B cell (primary cell): ENCODE data around the gene SERGEF. TPM values are rescaled to one million over a fixed set of nuclear protein-coding genes. Genes with fewer than 3 reads are reported as not detected.

Experiments
- ATAC-seq: fragments of 200-7000 bp; cut with Tn5 transposase; one replicate; pipeline ENCODE4 v1.10.0; 2021; ENCODE audit warnings: low read depth, mild to moderate bottlenecking, moderate number of reproducible peaks, moderate library complexity
- CTCF ChIA-PET: fragments of 350-600 bp; sonication (Branson Sonifier 250); formaldehyde crosslinking; loops from one replicate; lab custom pipeline; 2021; ENCODE audit warnings: antibody characterized with exemption, inconsistent platforms; lab: Charles Lee
- POLR2A ChIA-PET: fragments of 350-600 bp; sonication (Branson Sonifier 250); formaldehyde crosslinking; loops from one replicate; lab custom pipeline; 2021; ENCODE audit warnings: antibody characterized with exemption; lab: Charles Lee
- DNase-seq: peaks from one replicate; pipeline ENCODE4 v3.0.0; 2013
- H2AFZ ChIP-seq: 2 replicates; pipeline ENCODE4 v1.6.1; 2012; ENCODE audit warnings: mild to moderate bottlenecking, low read depth, low read length; ENCODE audit not compliant: insufficient read depth, poor library complexity, severe bottlenecking
- H3K27ac ChIP-seq, 2 donors: 1 replicate in 1 of 2; 2 replicates in 1 of 2; pipeline ENCODE4 v1.5.1; 2012 to 2013; ENCODE audit warnings: low read length in 2 of 2, mild to moderate bottlenecking in 2 of 2, moderate library complexity in 1 of 2
- H3K27me3 ChIP-seq, 4 experiments: fragments of 200-600 bp in 1 of 4; sonication (generic) in 1 of 4; replicated peaks in 1 of 4; 1 replicate in 2 of 4; 2 replicates in 2 of 4; pipeline versions ENCODE4 v1.6.1 to v1.7.0; 2013 to 2016; ENCODE audit warnings: low read length in 3 of 4, mild to moderate bottlenecking in 2 of 4, mixed read lengths in 1 of 4, moderate library complexity in 1 of 4; ENCODE audit not compliant: insufficient read depth in 4 of 4, control insufficient read depth in 3 of 4; ENCODE audit errors: control extremely low read depth in 1 of 4
- H3K36me3 ChIP-seq, 2 experiments: replicated peaks in 1 of 2; 1 replicate in 1 of 2; 2 replicates in 1 of 2; pipeline versions ENCODE4 v1.6.1 to v1.7.1; 2013; ENCODE audit warnings: low read length in 1 of 2; ENCODE audit not compliant: insufficient read depth in 2 of 2, control insufficient read depth in 1 of 2; ENCODE audit errors: control extremely low read depth in 1 of 2, extremely low read depth in 1 of 2
- H3K4me1 ChIP-seq, 2 donors: fragments of 200-600 bp in 1 of 2; sonication (generic) in 1 of 2; 1 replicate in 1 of 2; 2 replicates in 1 of 2; pipeline versions ENCODE4 v1.5.1 to v1.6.1; 2013 to 2017; ENCODE audit warnings: low read length in 2 of 2; ENCODE audit not compliant: control insufficient read depth in 2 of 2, insufficient read depth in 2 of 2
- H3K4me2 ChIP-seq: replicated peaks from 2 replicates; pipeline ENCODE3; 2012; ENCODE audit warnings: mild to moderate bottlenecking, low read depth, low read length; ENCODE audit not compliant: poor library complexity, severe bottlenecking
- H3K4me3 ChIP-seq, 5 experiments: fragments of 200-600 bp in 1 of 5; sonication (generic) in 1 of 5; 1 replicate in 3 of 5; 2 replicates in 2 of 5; pipeline versions ENCODE4 v1.5.1 to v1.7.0; 2011 to 2016; ENCODE audit warnings: low read length in 4 of 5, mild to moderate bottlenecking in 4 of 5, low read depth in 2 of 5, control low read depth in 1 of 5, moderate library complexity in 1 of 5; ENCODE audit not compliant: insufficient read depth in 1 of 5; ENCODE audit errors: control extremely low read depth in 1 of 5, extremely low read depth in 1 of 5
- H3K79me2 ChIP-seq: fragments of 200-600 bp; sonication (generic); one replicate; pipeline ENCODE4 v1.6.0; 2016; ENCODE audit warnings: low read length; ENCODE audit not compliant: control insufficient read depth, insufficient read depth
- H3K9ac ChIP-seq: fragments of 200-600 bp; sonication (generic); 2 replicates; pipeline ENCODE4 v1.6.1; 2017; ENCODE audit warnings: mild to moderate bottlenecking, low read length, moderate library complexity
- H3K9me3 ChIP-seq, 3 donors: one replicate each; pipeline versions ENCODE4 v1.6.1 to v1.7.1; 2013; ENCODE audit warnings: low read length in 2 of 3; ENCODE audit not compliant: control insufficient read depth in 2 of 3, insufficient read depth in 1 of 3; ENCODE audit errors: control extremely low read depth in 1 of 3
- H4K20me1 ChIP-seq: 2 replicates; pipeline ENCODE4 v1.6.0; 2012; ENCODE audit warnings: mild to moderate bottlenecking, low read length; ENCODE audit not compliant: insufficient read depth, control insufficient read depth, poor library complexity, severe bottlenecking
- H3K27ac Mint-ChIP-seq: one replicate; pipeline ENCODE4 v1.8.0; 2021; ENCODE audit warnings: mixed read lengths
- H3K27me3 Mint-ChIP-seq: one replicate; pipeline ENCODE4 v1.8.0; 2021; ENCODE audit warnings: mixed read lengths
- H3K4me1 Mint-ChIP-seq: one replicate; pipeline ENCODE4 v1.8.0; 2021; ENCODE audit warnings: mixed read lengths
- H3K4me3 Mint-ChIP-seq: one replicate; pipeline ENCODE4 v1.8.0; 2021; ENCODE audit warnings: mixed read lengths
- H3K9me3 Mint-ChIP-seq: one replicate; pipeline ENCODE4 v1.8.0; 2022; ENCODE audit warnings: mixed read lengths; ENCODE audit not compliant: insufficient read depth
- EZH2 ChIP-seq: IDR thresholded peaks from 2 replicates; pipeline ENCODE4 v1.6.1; 2012; ENCODE audit warnings: borderline replicate concordance, low read depth, mild to moderate bottlenecking, moderate library complexity, low read length; ENCODE audit not compliant: insufficient read depth, poor library complexity, severe bottlenecking
- WGBS: methylation state at CpG from one replicate; pipeline ENCODE4 v1.1.5; 2013; ENCODE audit warnings: missing lambda C conversion rate; ENCODE audit not compliant: insufficient coverage; 5-methylcytosine and 5-hydroxymethylcytosine counted together
- intact Hi-C: fragments of 100-400 bp; cut with micrococcal nuclease; formaldehyde crosslinking; loops from one replicate; pipeline ENCODE4 v1.10.0; 2022
- polyA plus RNA-seq: library from polyadenylated mRNA; depleted of rRNA; stranded (reverse); fragments of >200 nt; gene quantifications from 2 replicates; pipeline ENCODE4 v1.2.3, GENCODE V29; 2012
- total RNA-seq, 2 donors: library from RNA; stranded (reverse); fragments of 120-200 nt in 1 of 2; gene quantifications; 1 replicate in 1 of 2; 2 replicates in 1 of 2; pipeline versions ENCODE4 v1.2.3 to v1.2.4, GENCODE V29; 2013 to 2022
- TF ChIP-seq, protein P1 (sequence below): fragments of 200-600 bp; IDR thresholded peaks from one replicate; pipeline ENCODE4 v1.8.0; 2022; ENCODE audit warnings: antibody characterized with exemption, mild to moderate bottlenecking

The SERGEF gene
- total and polyA plus RNA-seq, 2 donors (not counting 1 experiment from before 2014, with no cell fraction given) = 24.2 to 54.3 TPM

DNA sequence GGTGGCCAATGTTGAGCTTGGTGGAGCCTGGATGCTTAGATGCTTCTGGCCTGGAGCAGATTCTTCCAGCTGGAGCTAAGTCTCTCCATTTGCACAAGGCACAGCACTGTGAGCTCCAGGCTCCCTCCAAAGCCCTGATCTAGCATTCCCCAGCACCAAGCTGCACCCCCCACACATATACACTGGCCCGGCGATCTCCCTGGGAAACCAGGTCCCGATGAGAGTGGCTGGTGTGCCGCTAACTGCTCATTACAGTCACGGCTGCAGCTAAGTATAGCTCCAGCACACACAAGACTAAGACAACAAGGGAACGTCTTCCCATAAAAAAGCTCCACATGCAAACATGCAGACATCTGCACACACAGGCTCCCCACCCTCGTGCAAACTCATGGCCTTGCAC lies 260.7 kb downstream of the SERGEF start:
- CTCF ChIA-PET = interaction anchor here (1.3 kb wide), 1 partner anchor 21 kb away, joined by 4 read pairs; no protein-coding TSS in a partner anchor
- no peak overlapping the region for H3K4me3 Mint-ChIP-seq
- intact Hi-C loops = no loop called here

DNA sequence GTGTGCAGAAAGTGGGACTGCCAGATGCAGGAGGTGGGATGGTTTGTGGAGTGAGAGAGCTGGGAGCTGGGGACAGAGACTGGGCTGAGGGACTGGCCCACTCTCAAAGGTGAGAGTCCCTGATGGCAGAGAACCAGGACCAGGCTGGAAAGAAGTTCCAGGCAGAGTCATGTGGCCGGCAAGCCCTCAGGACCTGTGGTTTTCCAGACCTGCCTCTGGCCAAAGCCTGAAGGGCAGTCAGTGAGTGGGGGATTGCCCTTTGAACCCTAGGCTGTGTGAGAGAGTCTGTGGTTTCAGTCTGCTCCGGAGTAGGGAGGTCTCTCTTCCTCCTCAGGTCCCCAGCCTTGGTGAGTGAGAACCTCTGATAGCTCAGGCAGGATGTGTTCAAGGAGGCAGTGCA lies 261.3 kb downstream of the SERGEF start:
- H3K4me3 ChIP-seq = no peak overlapping the region
- no peaks in the 10 kb centered on the region for H3K4me1 ChIP-seq
- Mint-ChIP-seq H3K27ac (no peak overlapping the region), H3K27me3 (peaks cover 34% of the 10 kb centered on the region), H3K9me3 (no peaks in the 10 kb centered on the region), H3K4me1 (no peaks in the 10 kb centered on the region), H3K4me3 (no peak overlapping the region)
- 56% methylated on average over 2 of the region's 2 CpGs for WGBS
- no peak overlapping the region for H3K4me2 ChIP-seq
- ChIA-PET CTCF (interaction anchor here (1.3 kb wide), 1 partner anchor 20 kb away, joined by 4 read pairs; no protein-coding TSS in a partner anchor), POLR2A (no interaction called here)
- intact Hi-C loops = no loop called here
- no peaks in the 10 kb centered on the region for H3K79me2 ChIP-seq
- no peaks in the 10 kb centered on the region for H3K36me3 ChIP-seq
- no peaks in the 10 kb centered on the region for H3K27me3 ChIP-seq
- H3K9ac ChIP-seq = no peak overlapping the region
- no peaks in the 10 kb centered on the region for H3K9me3 ChIP-seq
- ATAC-seq (no peak), DNase-seq (no peak)
- H2AFZ ChIP-seq = no peak overlapping the region
- H4K20me1 ChIP-seq = no peaks in the 10 kb centered on the region
- TF ChIP-seq EZH2 = no peak
- TF ChIP-seq, protein P1, sequence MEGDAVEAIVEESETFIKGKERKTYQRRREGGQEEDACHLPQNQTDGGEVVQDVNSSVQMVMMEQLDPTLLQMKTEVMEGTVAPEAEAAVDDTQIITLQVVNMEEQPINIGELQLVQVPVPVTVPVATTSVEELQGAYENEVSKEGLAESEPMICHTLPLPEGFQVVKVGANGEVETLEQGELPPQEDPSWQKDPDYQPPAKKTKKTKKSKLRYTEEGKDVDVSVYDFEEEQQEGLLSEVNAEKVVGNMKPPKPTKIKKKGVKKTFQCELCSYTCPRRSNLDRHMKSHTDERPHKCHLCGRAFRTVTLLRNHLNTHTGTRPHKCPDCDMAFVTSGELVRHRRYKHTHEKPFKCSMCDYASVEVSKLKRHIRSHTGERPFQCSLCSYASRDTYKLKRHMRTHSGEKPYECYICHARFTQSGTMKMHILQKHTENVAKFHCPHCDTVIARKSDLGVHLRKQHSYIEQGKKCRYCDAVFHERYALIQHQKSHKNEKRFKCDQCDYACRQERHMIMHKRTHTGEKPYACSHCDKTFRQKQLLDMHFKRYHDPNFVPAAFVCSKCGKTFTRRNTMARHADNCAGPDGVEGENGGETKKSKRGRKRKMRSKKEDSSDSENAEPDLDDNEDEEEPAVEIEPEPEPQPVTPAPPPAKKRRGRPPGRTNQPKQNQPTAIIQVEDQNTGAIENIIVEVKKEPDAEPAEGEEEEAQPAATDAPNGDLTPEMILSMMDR = no peak
- no peak overlapping the region for H3K27ac ChIP-seq

More for the DNA sequence above, 260.7 kb downstream of the SERGEF start:
- Mint-ChIP-seq H3K4me1 (no peaks in the 10 kb centered on the region), H3K27ac (no peak overlapping the region), H3K9me3 (no peaks in the 10 kb centered on the region), H3K27me3 (peaks cover 29% of the 10 kb centered on the region)
- no peaks in the 10 kb centered on the region for H3K4me1 ChIP-seq
- no peak overlapping the region for H3K27ac ChIP-seq
- no peak overlapping the region for H3K4me2 ChIP-seq
- H3K36me3 ChIP-seq = no peaks in the 10 kb centered on the region
- POLR2A ChIA-PET = no interaction called here
- no peaks in the 10 kb centered on the region for H3K9me3 ChIP-seq
- no peak overlapping the region for H3K9ac ChIP-seq
- 90% methylated on average over 6 of the region's 7 CpGs for WGBS
- H3K79me2 ChIP-seq = no peaks in the 10 kb centered on the region
- no peaks in the 10 kb centered on the region for H3K27me3 ChIP-seq
- no peaks in the 10 kb centered on the region for H4K20me1 ChIP-seq
- TF ChIP-seq, protein P1 = no peak
- no peak for TF ChIP-seq EZH2
- no peak overlapping the region for H3K4me3 ChIP-seq
- ATAC-seq (no peak), DNase-seq (no peak)
- H2AFZ ChIP-seq = no peak overlapping the region
